Articular chondrocyte of knee joint (primary cell): ENCODE measurements around the gene ZNF660. TPM values are rescaled to one million over a fixed set of nuclear protein-coding genes. Genes with fewer than 3 reads are reported as not detected.

ENCODE experiments used
- total RNA-seq: library from RNA; depleted of rRNA; stranded (reverse); fragments of >200 nt; gene quantifications from 2 replicates; pipeline ENCODE4 v1.2.3, GENCODE V29; 2012

The ZNF660 gene
- total RNA-seq: 3.2 and 6.1 TPM in 2 replicates

GRCh38 chr3:44584646-44585501, at the start of gene ZNF660:
Gene ZNF660 (plus strand): TSS chr3:44584964. CDS start chr3:44594194, 9,230 bp downstream.

GRCh38 chr3:44554626-44555592, 29.9 kb upstream of the ZNF660 start, which contains the start of gene ZKSCAN7:
Gene ZKSCAN7 (plus strand): TSS chr3:44555193. CDS start chr3:44557048, 1,855 bp downstream.

GRCh38 chr3:44624749-44625480, 40.2 kb downstream of the ZNF660 start, which contains the start of gene ZNF197:
Gene ZNF197 (plus strand): TSS chr3:44625036. CDS start chr3:44629155, 4,119 bp downstream.

GRCh38 chr3:44648564-44649229, 63.9 kb downstream of the ZNF660 start, which contains the start of gene ZNF35:
Gene ZNF35 (plus strand): TSS chr3:44648732. CDS start chr3:44651068, 2,336 bp downstream.

Other genes with a start within 250 kb of the ZNF660 start
- 28.9 and 30.3 TPM in 2 replicates for gene TCAIM, start 246.2 kb upstream of the ZNF660 start, total RNA-seq
- gene ZNF445, start 107.3 kb upstream of the ZNF660 start, total RNA-seq: 9.8 and 10.2 TPM in 2 replicates
- 6.1 and 9.0 TPM in 2 replicates for gene ZKSCAN7, start 29.8 kb upstream of the ZNF660 start, total RNA-seq
- 21.6 and 22.9 TPM in 2 replicates for gene ZNF197, start 40.1 kb downstream of the ZNF660 start, total RNA-seq
- 12.4 and 12.7 TPM in 2 replicates for gene ZNF35, start 63.8 kb downstream of the ZNF660 start, total RNA-seq
- gene ZNF502, start 127.7 kb downstream of the ZNF660 start, total RNA-seq: 5.0 and 8.2 TPM in 2 replicates
- gene ZNF501, start 144.7 kb downstream of the ZNF660 start, total RNA-seq: 6.9 and 9.5 TPM in 2 replicates
- 36.5 and 38.9 TPM in 2 replicates for gene KIAA1143, start 176.7 kb downstream of the ZNF660 start, total RNA-seq
- gene KIF15, start 176.8 kb downstream of the ZNF660 start, total RNA-seq: 4.1 and 8.4 TPM in 2 replicates